ENCODE measurements around the gene TIMELESS. TPM values are rescaled to one million over a fixed set of nuclear protein-coding genes. Genes with fewer than 3 reads are reported as not detected.

The TIMELESS gene
- total and polyA plus RNA-seq, 9 of the 15 experiments (the other 6 are each of a cell fraction or from before 2014, with no cell fraction given) = 11.9 to 59.2 (median 35.8) TPM

GRCh38 chr12:56468216-56469006, 19.2 kb upstream of the TIMELESS start, which contains the start of gene SPRYD4 (continued):
- TF ChIP-seq GTF2B (IDR thresholded peaks at IDR 0.05; ENCODE audit: extremely low read depth, insufficient read length) (no peak), GABPA (tag; conservative IDR thresholded peaks at IDR 0.05; ENCODE audit: low read depth) (peak; percentile 39; the same call in 1 of the 2 replicates), SRF (CRISPR knock-in tag; IDR thresholded peaks at IDR 0.05) (peak in 1 of 2 experiments; percentile 58; a peak in 2 of 4 replicates), NFIC (IDR thresholded peaks at IDR 0.05) (peak; percentile 49), RBM22 (IDR thresholded peaks at IDR 0.05; ENCODE audit: low read depth, low read length, poor library complexity, severe bottlenecking) (no peak), IRF9 (tag; IDR thresholded peaks at IDR 0.05) (no peak), TSC22D4 (tag; IDR thresholded peaks at IDR 0.05) (no peak), ZNF133 (CRISPR knock-in tag; IDR thresholded peaks at IDR 0.05) (no peak), ZBTB2 (IDR thresholded peaks at IDR 0.05) (peak; percentile 35; the same call in 1 of the 2 replicates), ZKSCAN8 (CRISPR knock-in tag; IDR thresholded peaks at IDR 0.05) (no peak), DIDO1 (tag; IDR thresholded peaks at IDR 0.05; ENCODE audit: low read depth) (peak; percentile 88), ZC3H8 (IDR thresholded peaks at IDR 0.05) (no peak), HMG20A (CRISPR knock-in tag; conservative IDR thresholded peaks at IDR 0.05) (no peak), SMARCB1 (IDR thresholded peaks at IDR 0.05; ENCODE audit: insufficient read length, low read depth) (no peak), HDAC3 (IDR thresholded peaks at IDR 0.05; ENCODE audit: borderline replicate concordance, partially characterized antibody) (peak; percentile 41)
- TF ChIP-seq, protein P1, sequence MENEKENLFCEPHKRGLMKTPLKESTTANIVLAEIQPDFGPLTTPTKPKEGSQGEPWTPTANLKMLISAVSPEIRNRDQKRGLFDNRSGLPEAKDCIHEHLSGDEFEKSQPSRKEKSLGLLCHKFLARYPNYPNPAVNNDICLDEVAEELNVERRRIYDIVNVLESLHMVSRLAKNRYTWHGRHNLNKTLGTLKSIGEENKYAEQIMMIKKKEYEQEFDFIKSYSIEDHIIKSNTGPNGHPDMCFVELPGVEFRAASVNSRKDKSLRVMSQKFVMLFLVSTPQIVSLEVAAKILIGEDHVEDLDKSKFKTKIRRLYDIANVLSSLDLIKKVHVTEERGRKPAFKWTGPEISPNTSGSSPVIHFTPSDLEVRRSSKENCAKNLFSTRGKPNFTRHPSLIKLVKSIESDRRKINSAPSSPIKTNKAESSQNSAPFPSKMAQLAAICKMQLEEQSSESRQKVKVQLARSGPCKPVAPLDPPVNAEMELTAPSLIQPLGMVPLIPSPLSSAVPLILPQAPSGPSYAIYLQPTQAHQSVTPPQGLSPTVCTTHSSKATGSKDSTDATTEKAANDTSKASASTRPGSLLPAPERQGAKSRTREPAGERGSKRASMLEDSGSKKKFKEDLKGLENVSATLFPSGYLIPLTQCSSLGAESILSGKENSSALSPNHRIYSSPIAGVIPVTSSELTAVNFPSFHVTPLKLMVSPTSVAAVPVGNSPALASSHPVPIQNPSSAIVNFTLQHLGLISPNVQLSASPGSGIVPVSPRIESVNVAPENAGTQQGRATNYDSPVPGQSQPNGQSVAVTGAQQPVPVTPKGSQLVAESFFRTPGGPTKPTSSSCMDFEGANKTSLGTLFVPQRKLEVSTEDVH (IDR thresholded peaks at IDR 0.05; ENCODE audit: low read depth, partially characterized antibody) = no peak
- TF ChIP-seq, protein P2, sequence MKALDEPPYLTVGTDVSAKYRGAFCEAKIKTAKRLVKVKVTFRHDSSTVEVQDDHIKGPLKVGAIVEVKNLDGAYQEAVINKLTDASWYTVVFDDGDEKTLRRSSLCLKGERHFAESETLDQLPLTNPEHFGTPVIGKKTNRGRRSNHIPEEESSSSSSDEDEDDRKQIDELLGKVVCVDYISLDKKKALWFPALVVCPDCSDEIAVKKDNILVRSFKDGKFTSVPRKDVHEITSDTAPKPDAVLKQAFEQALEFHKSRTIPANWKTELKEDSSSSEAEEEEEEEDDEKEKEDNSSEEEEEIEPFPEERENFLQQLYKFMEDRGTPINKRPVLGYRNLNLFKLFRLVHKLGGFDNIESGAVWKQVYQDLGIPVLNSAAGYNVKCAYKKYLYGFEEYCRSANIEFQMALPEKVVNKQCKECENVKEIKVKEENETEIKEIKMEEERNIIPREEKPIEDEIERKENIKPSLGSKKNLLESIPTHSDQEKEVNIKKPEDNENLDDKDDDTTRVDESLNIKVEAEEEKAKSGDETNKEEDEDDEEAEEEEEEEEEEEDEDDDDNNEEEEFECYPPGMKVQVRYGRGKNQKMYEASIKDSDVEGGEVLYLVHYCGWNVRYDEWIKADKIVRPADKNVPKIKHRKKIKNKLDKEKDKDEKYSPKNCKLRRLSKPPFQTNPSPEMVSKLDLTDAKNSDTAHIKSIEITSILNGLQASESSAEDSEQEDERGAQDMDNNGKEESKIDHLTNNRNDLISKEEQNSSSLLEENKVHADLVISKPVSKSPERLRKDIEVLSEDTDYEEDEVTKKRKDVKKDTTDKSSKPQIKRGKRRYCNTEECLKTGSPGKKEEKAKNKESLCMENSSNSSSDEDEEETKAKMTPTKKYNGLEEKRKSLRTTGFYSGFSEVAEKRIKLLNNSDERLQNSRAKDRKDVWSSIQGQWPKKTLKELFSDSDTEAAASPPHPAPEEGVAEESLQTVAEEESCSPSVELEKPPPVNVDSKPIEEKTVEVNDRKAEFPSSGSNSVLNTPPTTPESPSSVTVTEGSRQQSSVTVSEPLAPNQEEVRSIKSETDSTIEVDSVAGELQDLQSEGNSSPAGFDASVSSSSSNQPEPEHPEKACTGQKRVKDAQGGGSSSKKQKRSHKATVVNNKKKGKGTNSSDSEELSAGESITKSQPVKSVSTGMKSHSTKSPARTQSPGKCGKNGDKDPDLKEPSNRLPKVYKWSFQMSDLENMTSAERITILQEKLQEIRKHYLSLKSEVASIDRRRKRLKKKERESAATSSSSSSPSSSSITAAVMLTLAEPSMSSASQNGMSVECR (CRISPR knock-in tag; IDR thresholded peaks at IDR 0.05) = peak; percentile 98
